BLaER1 treated with 17β-estradiol and CSF1 and Interleukin-3, amounts not matched to agents 10 nM and 100 nM (cell line): ENCODE results near the gene UBA52.

Experiments used
- H3K27ac ChIP-seq, 11 experiments: shearing (Covaris generic); formaldehyde crosslinking; 2 replicates each; pipeline ENCODE4 v1.8.1; 2022
- H3K27me3 ChIP-seq, 11 experiments: shearing (Covaris generic); formaldehyde crosslinking; 2 replicates each; pipeline ENCODE4 v1.8.1; 2022
- H3K36me3 ChIP-seq, 11 experiments: shearing (Covaris generic); formaldehyde crosslinking; 2 replicates each; pipeline ENCODE4 v1.8.1; 2022
- H3K4me1 ChIP-seq, 10 experiments: shearing (Covaris generic); formaldehyde crosslinking; 2 replicates each; pipeline ENCODE4 v1.8.1; 2022
- H3K4me2 ChIP-seq, 11 experiments: shearing (Covaris generic); formaldehyde crosslinking; 2 replicates each; pipeline ENCODE4 v1.8.1; 2022
- H3K4me3 ChIP-seq, 10 experiments: shearing (Covaris generic); formaldehyde crosslinking; 2 replicates each; pipeline ENCODE4 v1.8.1; 2022
- H3K9ac ChIP-seq, 11 experiments: shearing (Covaris generic); formaldehyde crosslinking; 2 replicates each; pipeline ENCODE4 v1.8.1; 2022
- H3K9me3 ChIP-seq, 11 experiments: shearing (Covaris generic); formaldehyde crosslinking; replicated peaks in 1 of 11; 2 replicates each; pipeline ENCODE4 v1.8.1; 2022
- H4K20me1 ChIP-seq, 11 experiments: shearing (Covaris generic); formaldehyde crosslinking; 2 replicates each; pipeline ENCODE4 v1.8.1; 2022
- Cebpa-rat ChIP-seq, 11 experiments: shearing (Covaris generic); IDR thresholded peaks; 2 replicates each; pipeline ENCODE4 v1.8.1; 2022

UBA52 gene

DNA sequence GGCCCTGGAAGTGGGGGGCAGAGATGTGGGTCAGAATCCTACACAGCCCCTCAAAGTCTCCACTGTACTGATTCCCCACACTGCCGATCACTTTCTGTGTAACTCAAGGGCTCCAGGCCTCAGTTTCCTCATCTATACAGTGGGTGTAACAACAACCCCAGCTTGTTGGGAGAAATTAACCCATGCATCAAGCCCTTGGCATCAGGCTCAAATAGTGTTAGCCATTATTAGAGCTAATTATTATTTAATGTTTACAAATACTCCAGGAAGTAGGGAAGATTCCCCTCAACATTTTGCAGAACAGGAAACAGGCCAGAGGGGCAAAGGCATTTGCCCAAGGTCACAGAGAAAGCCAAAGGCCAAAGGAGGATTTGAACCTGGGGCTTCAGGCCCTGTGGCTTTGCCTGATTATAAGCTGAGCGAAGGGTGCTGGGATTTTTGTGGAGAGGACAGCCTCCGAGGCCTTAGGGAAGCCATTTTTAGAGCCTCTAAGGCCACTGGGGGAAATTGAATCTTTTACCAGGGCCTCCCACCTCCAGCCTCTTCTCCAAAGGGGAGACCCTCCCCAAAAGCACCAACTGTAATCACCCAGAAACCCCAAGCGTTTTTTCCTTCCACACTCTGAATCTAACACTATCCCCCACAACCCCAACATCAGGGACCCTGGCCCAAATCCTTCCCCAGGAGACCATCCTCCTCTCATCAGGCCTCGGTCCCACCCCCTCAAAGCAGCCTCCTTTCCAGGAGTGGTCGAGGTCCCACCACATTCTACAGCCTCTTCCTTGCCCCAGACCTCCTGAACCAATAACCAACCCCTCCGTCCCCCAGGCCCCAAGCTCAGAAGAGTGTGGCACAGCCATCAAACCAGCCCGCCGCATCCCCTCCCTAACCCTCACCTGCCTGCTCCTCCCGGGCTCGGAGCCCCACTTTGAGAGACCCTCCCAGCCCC is 29.4 kb upstream of the UBA52 start:
- Histone ChIP-seq H3K4me1 (peaks cover 21 to 32% (median 24%) of the 10 kb centered on the region in 10 experiments), H3K4me3 (peak overlapping the region; percentile 54 to 80 (median 68)), H3K4me2 (peak overlapping the region; percentile 79 to 100 (median 94)), H3K27ac (peak overlapping the region; percentile 15 to 84 (median 67)), H4K20me1 (peaks cover 0 to 28% (median 0%) of the 10 kb centered on the region in 11 experiments; a peak in 8 of 22 replicates), H3K9me3 (no peaks in the 10 kb centered on the region), H3K27me3 (no peaks in the 10 kb centered on the region), H3K36me3 (peaks cover 40 to 48% (median 45%) of the 10 kb centered on the region in 11 experiments), H3K9ac (peak overlapping the region; percentile 68 to 88 (median 81))
- TF ChIP-seq Cebpa-rat (IDR thresholded peaks at IDR 0.05), result no peak

DNA sequence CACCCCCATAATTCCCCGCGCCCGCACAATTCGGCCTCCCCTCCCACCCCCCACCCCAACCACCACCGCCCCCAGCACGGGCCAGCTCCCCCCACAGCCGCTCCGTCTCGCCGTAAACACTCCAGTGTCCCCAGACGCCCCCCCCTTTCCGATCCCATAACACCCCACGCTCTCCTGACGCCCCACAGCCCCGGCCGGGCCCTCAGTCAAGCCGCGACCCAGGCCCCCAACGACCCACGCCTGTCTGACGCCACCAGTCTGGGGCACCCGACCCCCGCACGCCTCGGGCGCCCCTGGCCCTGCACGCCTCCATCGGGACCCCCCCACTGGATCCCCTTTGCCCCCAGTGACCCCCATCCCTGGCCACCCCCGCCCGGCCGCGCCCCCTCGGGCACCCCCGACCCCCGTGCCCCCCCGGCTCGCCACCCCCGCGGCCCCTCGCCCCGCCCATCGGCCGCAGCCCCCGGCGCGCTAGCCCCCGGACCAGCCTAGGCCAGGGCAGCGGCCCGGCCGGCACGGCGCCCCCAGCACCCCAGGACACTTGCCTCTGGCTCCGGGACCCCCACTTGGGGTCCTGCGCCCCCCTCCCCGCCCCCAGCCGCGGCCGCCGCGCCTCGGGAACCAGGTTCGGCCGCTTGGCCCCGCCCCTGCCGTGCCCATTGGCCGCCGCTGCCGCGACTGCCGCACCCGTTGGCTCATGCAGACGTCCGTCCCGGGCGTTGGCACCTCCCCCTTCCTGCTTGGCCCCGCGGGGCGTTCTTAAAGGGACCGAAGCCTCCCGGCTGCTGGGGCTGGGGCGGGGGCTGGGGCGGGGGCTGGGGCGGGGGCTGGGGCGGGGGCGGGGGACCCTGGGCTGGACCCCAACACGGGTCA is 28.5 kb upstream of the UBA52 start, which contains the start of gene FKBP8:
FKBP8 (minus strand) TSS at position 633 of the 873 bp plus-strand sequence. CDS start 1,603 bp downstream, outside the sequence.
- peak within 1 kb of the TSS; percentile 54 to 80 (median 68) for H3K4me3 ChIP-seq
- H3K9me3 ChIP-seq, result no peaks in the 10 kb centered on the region
- H3K27ac ChIP-seq, result peak within 1 kb of the TSS; percentile 66 to 84 (median 72)
- no peak for TF ChIP-seq Cebpa-rat (IDR thresholded peaks at IDR 0.05)
- peak within 1 kb of the TSS; percentile 84 to 100 (median 94) for H3K4me2 ChIP-seq
- no peaks in the 10 kb centered on the region for H3K27me3 ChIP-seq
- peaks cover 0 to 19% (median 0%) of the 10 kb centered on the region in 11 experiments; a peak in 8 of 22 replicates for H4K20me1 ChIP-seq
- peaks cover 21 to 33% (median 26%) of the 10 kb centered on the region in 10 experiments for H3K4me1 ChIP-seq
- H3K36me3 ChIP-seq, result peaks cover 31 to 38% (median 36%) of the 10 kb centered on the region in 11 experiments
- H3K9ac ChIP-seq, result peak within 1 kb of the TSS; percentile 68 to 88 (median 81)

DNA sequence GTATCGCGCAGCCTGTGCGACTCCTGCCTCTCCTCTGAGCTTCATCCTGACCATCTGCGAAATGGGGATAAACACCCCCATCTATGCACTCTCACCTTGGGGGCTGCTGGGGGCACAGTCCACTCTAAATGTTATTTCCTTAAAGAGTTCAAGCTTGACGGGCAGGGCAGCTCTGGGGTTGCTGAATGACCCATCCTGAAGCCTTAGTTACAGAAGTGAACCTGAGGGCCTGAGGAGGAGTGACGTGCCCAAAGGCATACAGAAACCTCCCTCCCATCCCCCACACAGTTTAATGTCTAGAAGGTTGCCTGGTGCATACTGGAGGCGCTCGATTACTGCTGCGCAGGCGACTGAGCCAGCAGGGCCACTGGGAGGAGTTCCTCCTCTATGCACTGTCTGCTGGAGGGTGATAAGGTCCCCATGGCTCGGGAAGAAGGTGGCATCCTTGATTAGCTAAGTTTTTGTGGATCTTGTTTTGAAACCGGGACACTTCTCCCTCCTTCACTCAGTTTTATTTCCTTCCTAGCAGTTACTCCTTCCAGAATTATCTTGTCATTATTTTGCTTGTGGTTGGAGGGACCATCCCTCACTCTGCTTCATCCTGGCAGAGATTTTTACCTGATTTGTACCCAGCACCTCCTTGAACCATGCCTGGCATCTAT is 27.7 kb upstream of the UBA52 start:
- Histone ChIP-seq H3K4me1 (peaks cover 21 to 33% (median 26%) of the 10 kb centered on the region in 10 experiments), H3K9me3 (no peaks in the 10 kb centered on the region), H4K20me1 (peaks cover 0 to 14% (median 0%) of the 10 kb centered on the region in 11 experiments; a peak in 6 of 22 replicates), H3K27me3 (no peaks in the 10 kb centered on the region), H3K9ac (peak overlapping the region; percentile 38 to 72 (median 64); a peak in 19 of 22 replicates), H3K4me2 (peak overlapping the region; percentile 54 to 92 (median 83)), H3K27ac (peak overlapping the region in 10 of 11 experiments; percentile 30 to 84 (median 60); a peak in 17 of 22 replicates), H3K4me3 (peak overlapping the region; percentile 43 to 80 (median 62); a peak in 19 of 20 replicates), H3K36me3 (peaks cover 27 to 31% (median 29%) of the 10 kb centered on the region in 11 experiments)
- no peak for TF ChIP-seq Cebpa-rat (IDR thresholded peaks at IDR 0.05)

DNA sequence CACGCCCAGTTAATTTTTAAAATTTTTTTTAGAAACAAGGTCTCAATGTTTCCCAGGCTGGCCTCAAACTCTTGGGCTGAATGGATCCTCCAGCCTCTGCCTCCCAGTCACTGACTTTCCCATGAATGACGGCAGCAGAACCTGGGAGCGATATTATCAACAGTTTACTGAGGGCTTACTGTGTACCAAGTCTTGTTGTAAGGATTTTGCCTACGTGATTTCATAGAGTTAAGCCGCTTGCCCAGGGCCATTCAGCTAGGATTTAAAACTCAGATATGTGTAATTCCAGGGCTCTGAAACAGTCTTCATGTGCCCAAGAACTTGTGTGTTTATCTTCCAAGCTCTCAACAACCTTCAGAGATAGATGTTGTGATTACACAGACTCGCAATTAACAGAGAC is 20.0 kb upstream of the UBA52 start:
- peak overlapping the region in 4 of 11 experiments; percentile 8 to 38 (median 19); a peak in 3 of 22 replicates for H3K4me2 ChIP-seq
- peaks cover 0 to 18% (median 6%) of the 10 kb centered on the region in 10 experiments; a peak in 10 of 20 replicates for H3K4me1 ChIP-seq
- no peak for TF ChIP-seq Cebpa-rat (IDR thresholded peaks at IDR 0.05)
- H3K4me3 ChIP-seq, result no peak overlapping the region
- H3K27ac ChIP-seq, result 0 out of 22 replicates have a peak overlapping the region, but pooled peaks of 1 of the 11 experiments have one; percentile 12
- no peaks in the 10 kb centered on the region for H3K36me3 ChIP-seq
- no peaks in the 10 kb centered on the region for H3K9me3 ChIP-seq
- H3K27me3 ChIP-seq, result no peaks in the 10 kb centered on the region
- H4K20me1 ChIP-seq, result no peaks in the 10 kb centered on the region
- peak overlapping the region in 2 of 11 experiments; percentile 14 to 16; a peak in 2 of 22 replicates for H3K9ac ChIP-seq

DNA sequence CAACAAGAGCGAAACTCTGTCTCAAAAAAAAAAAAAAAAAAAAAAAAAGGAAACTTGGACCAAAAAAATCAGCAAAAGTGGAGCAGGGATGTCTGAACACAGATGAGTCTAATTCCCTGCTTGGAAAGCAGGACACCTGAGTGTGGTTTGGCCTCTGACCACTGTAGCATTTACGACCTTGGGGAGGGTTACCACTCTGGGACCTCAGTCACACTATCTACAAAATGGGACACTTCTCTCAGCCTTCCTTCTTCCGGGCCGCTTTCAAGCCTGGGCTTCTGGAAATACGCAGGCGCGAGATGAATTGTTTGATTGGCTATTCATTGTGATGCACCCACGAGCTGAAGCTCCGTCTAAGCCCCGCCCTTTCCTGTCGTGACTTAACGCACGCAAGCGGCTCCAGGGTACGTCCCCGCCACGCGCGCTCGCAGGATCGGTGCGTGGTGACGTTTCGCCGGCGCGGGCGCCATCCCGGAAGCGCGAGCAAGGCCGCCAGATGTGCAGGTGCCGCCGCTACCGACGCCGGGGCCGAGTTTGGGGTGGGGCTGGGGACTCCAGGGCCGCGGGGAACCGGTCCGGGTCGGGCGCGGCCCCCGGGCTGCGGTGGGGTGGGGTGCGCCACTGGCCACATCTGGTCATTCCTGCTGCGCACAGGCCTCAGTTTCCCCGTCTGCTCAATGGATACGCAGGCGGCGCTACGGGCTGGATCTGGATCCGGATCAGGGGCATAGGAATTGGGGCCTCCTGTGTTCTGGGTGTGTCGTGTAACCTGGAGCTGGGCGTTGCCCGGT is 14.1 kb upstream of the UBA52 start, which contains the start of gene KXD1:
KXD1 (plus strand) TSS at position 460 of the 791 bp plus-strand sequence. CDS start 4,187 bp downstream, outside the sequence.
- H4K20me1 ChIP-seq, result peaks cover 0 to 18% (median 0%) of the 10 kb centered on the region in 11 experiments; a peak in 7 of 22 replicates
- no peak for TF ChIP-seq Cebpa-rat (IDR thresholded peaks at IDR 0.05)
- H3K4me2 ChIP-seq, result peak within 1 kb of the TSS; percentile 88 to 99 (median 93)
- H3K4me3 ChIP-seq, result peak within 1 kb of the TSS; percentile 81 to 99 (median 95)
- peaks cover 13 to 24% (median 16%) of the 10 kb centered on the region in 10 experiments; a peak in 19 of 20 replicates for H3K4me1 ChIP-seq
- H3K27ac ChIP-seq, result peak within 1 kb of the TSS; percentile 76 to 87 (median 83)
- no peaks in the 10 kb centered on the region for H3K9me3 ChIP-seq
- peaks cover 13 to 27% (median 20%) of the 10 kb centered on the region in 11 experiments for H3K36me3 ChIP-seq
- H3K9ac ChIP-seq, result peak within 1 kb of the TSS; percentile 78 to 94 (median 88)
- H3K27me3 ChIP-seq, result no peaks in the 10 kb centered on the region

DNA sequence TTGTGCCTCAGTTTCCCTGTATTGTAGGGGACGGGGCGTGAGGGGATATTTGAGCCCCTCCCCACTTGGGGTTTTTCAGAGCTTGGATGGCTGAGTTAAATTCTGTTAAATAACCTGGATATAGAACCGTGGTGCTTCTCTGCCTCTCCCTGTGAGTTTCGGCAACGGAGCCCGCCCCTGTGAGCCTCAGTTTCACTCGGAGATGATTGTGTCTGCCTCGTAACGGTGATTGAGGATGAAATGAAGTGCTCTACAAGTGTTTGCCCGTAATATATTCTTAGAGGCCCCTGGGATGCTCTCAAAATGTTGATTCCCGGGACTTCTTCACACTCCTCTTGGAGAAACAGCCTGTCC is 13.5 kb upstream of the UBA52 start:
- Histone ChIP-seq H3K4me2 (peak overlapping the region; percentile 88 to 99 (median 93)), H3K9me3 (no peaks in the 10 kb centered on the region), H3K36me3 (peaks cover 18 to 33% (median 26%) of the 10 kb centered on the region in 11 experiments), H3K4me3 (peak overlapping the region; percentile 81 to 99 (median 95)), H3K27ac (peak overlapping the region; percentile 76 to 87 (median 83)), H3K9ac (peak overlapping the region; percentile 78 to 94 (median 88)), H3K4me1 (peaks cover 13 to 24% (median 16%) of the 10 kb centered on the region in 10 experiments; a peak in 19 of 20 replicates), H4K20me1 (peaks cover 0 to 18% (median 0%) of the 10 kb centered on the region in 11 experiments; a peak in 7 of 22 replicates), H3K27me3 (no peaks in the 10 kb centered on the region)
- TF ChIP-seq Cebpa-rat (IDR thresholded peaks at IDR 0.05), result no peak

DNA sequence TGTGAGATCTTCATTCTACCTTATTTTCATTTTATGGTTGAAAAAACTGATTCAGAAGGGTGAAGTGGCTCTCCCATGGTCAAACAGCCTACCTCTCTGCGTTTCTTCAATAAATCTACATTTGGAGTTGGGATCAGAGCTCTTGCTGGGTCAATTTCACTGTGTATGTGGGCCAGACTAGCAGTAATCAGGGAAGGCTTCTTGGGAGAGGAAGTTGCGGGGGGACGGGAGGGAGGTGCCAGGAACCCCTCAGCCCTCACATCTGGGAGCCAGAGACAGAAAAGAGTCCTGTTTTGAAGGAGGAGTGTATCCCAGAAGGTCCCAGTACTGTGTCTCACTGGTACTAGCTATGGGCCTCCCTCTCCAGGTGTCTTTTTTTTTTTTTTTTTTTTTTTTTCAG is 13.1 kb upstream of the UBA52 start:
- Histone ChIP-seq H4K20me1 (peaks cover 0 to 18% (median 0%) of the 10 kb centered on the region in 11 experiments; a peak in 7 of 22 replicates), H3K36me3 (peaks cover 23 to 37% (median 30%) of the 10 kb centered on the region in 11 experiments), H3K9ac (peak overlapping the region; percentile 78 to 94 (median 88)), H3K4me1 (peaks cover 13 to 24% (median 16%) of the 10 kb centered on the region in 10 experiments; a peak in 19 of 20 replicates), H3K27me3 (no peaks in the 10 kb centered on the region), H3K4me2 (peak overlapping the region; percentile 88 to 99 (median 93)), H3K27ac (peak overlapping the region; percentile 76 to 87 (median 83)), H3K4me3 (peak overlapping the region; percentile 81 to 99 (median 95)), H3K9me3 (no peaks in the 10 kb centered on the region)
- TF ChIP-seq Cebpa-rat (IDR thresholded peaks at IDR 0.05), result no peak
